Measurements from ENCODE around the gene COL15A1. TPM values are rescaled to one million over a fixed set of nuclear protein-coding genes. Genes with fewer than 3 reads are reported as not detected.
"Not testable (repeated sequence)": the region's sequence is repeated elsewhere in the genome, so short reads cannot be mapped to it uniquely, and the experiment has no call there.

The COL15A1 gene
- total and polyA plus RNA-seq, 2 of the 13 experiments (the other 11 are each of a cell fraction or from before 2014, with no cell fraction given) = not detected

GRCh38 chr9:98911042-98911441 lies 32.7 kb upstream of the COL15A1 start (continued):
- TF ChIP-seq ZNF34 (CRISPR knock-in tag; IDR thresholded peaks at IDR 0.05; ENCODE audit: borderline replicate concordance) (no peak), ZNF678 (CRISPR knock-in tag; IDR thresholded peaks at IDR 0.05) (no peak), ZZZ3 (CRISPR knock-in tag; IDR thresholded peaks at IDR 0.05; ENCODE audit: borderline replicate concordance) (no peak), HHEX (CRISPR knock-in tag; IDR thresholded peaks at IDR 0.05) (no peak)

- H3K4me1 ChIP-seq (ENCODE audit: insufficient read depth, low read length); H3K27me3 ChIP-seq (ENCODE audit: control insufficient read depth in 1 of 2, insufficient read depth in 2 of 2, low read length in 2 of 2); H2AFZ ChIP-seq (ENCODE audit: low read length); H3K27ac ChIP-seq (ENCODE audit: extremely low read length, insufficient read depth, low read length); H3K4me2 ChIP-seq (ENCODE audit: low read depth, low read length); ATAC-seq; H3K9me3 ChIP-seq (ENCODE audit: low read length); H3K4me3 ChIP-seq (replicated peaks in 1 of 3; ENCODE audit: insufficient read depth in 1 of 3, low read depth in 2 of 3, low read length in 3 of 3); intact Hi-C loops (cut with micrococcal nuclease; ENCODE audit: unreplicated experiment); DNase-seq (ENCODE audit: low spot score); H3K36me3 ChIP-seq (replicated peaks in 1 of 2; ENCODE audit: control insufficient read depth in 1 of 2, insufficient read depth in 2 of 2, low read length in 2 of 2); BruUV-seq (replicated peaks); CTCF ChIA-PET (ENCODE audit: low intra/inter-chr PET ratio, low total read pairs); H3K9ac ChIP-seq (ENCODE audit: insufficient read depth, low read depth, low read length); H4K20me1 ChIP-seq (ENCODE audit: insufficient read depth, low read length); H3K79me2 ChIP-seq (ENCODE audit: insufficient read depth, low read length); in situ Hi-C loops (cut with HindIII; ENCODE audit: extremely low pct_ligation_motif_present, low pct_unique_long_range_greater_than_20kb); FAIRE-seq; POLR2A ChIA-PET: not testable (repeated sequence)
- WGBS (ENCODE audit: low lambda C conversion rate) = 14% methylated on average over 5 of the region's 6 CpGs
Observed at GRCh38 chr9:98911738-98912137, 32.0 kb upstream of the COL15A1 start.

GRCh38 chr9:98912450-98912849 lies 31.3 kb upstream of the COL15A1 start:
- Histone ChIP-seq H3K27me3 (ENCODE audit: control insufficient read depth in 1 of 2, insufficient read depth in 2 of 2, low read length in 2 of 2) (peaks cover 0 to 5% of the 10 kb centered on the region in 2 experiments; a peak in 3 of 5 replicates), H2AFZ (ENCODE audit: low read length) (no peak overlapping the region), H3K9me3 (ENCODE audit: low read length) (no peaks in the 10 kb centered on the region), H3K4me3 (replicated peaks in 1 of 3; ENCODE audit: insufficient read depth in 1 of 3, low read depth in 2 of 3, low read length in 3 of 3) (no peak overlapping the region), H3K27ac (ENCODE audit: extremely low read length, insufficient read depth, low read length) (no peak overlapping the region), H3K4me2 (ENCODE audit: low read depth, low read length) (no peak overlapping the region), H3K36me3 (replicated peaks in 1 of 2; ENCODE audit: control insufficient read depth in 1 of 2, insufficient read depth in 2 of 2, low read length in 2 of 2) (no peaks in the 10 kb centered on the region), H3K4me1 (ENCODE audit: insufficient read depth, low read length) (no peaks in the 10 kb centered on the region), H4K20me1 (ENCODE audit: insufficient read depth, low read length) (no peaks in the 10 kb centered on the region), H3K79me2 (ENCODE audit: insufficient read depth, low read length) (no peaks in the 10 kb centered on the region), H3K9ac (ENCODE audit: insufficient read depth, low read depth, low read length) (no peak overlapping the region)
- in situ Hi-C loops (cut with HindIII; ENCODE audit: extremely low pct_ligation_motif_present, low pct_unique_long_range_greater_than_20kb) (no loop called here), intact Hi-C loops (cut with micrococcal nuclease; ENCODE audit: unreplicated experiment) (no loop called here)
- 2% methylated on average over 2 of the region's 2 CpGs for WGBS (ENCODE audit: low lambda C conversion rate)
- no peak for ATAC-seq
- POLR2A ChIA-PET = no interaction called here
- no peak for FAIRE-seq
- no TSS peak for BruUV-seq (replicated peaks)
- CTCF ChIA-PET (ENCODE audit: low intra/inter-chr PET ratio, low total read pairs) = no interaction called here
- DNase-seq (ENCODE audit: low spot score) = no peak
- TF ChIP-seq ZBED4 (CRISPR knock-in tag; IDR thresholded peaks at IDR 0.05; ENCODE audit: borderline replicate concordance) (no peak), E2F2 (CRISPR knock-in tag; IDR thresholded peaks at IDR 0.05; ENCODE audit: borderline replicate concordance) (no peak), ZNF737 (CRISPR knock-in tag; IDR thresholded peaks at IDR 0.05; ENCODE audit: borderline replicate concordance) (no peak), REST (IDR thresholded peaks at IDR 0.05; ENCODE audit: borderline replicate concordance in 1 of 2, low read depth in 1 of 2, low read length in 2 of 2) (no peak)
